Panc1 (cell line): ENCODE data around the gene LPP. TPM values are rescaled to one million over a fixed set of nuclear protein-coding genes. Genes with fewer than 3 reads are reported as not detected.

Source experiments
- ATAC-seq: fragments of 200-7000 bp; cut with Tn5 transposase; 2 replicates; pipeline ENCODE4 v1.9.1; 2020; ENCODE audit warnings: mild to moderate bottlenecking, moderate library complexity
- BruUV-seq: library from RNA; stranded (reverse); fragments of 400-500 nt; replicated peaks from 2 replicates; lab custom pipeline; 2021; lab: Mats Ljungman, UMichigan
- CTCF ChIA-PET: fragments of 300-600 bp; sonication (Branson Sonifier 250); formaldehyde crosslinking; loops from one replicate; lab custom pipeline; 2022; ENCODE audit warnings: antibody characterized with exemption; lab: Charles Lee
- POLR2A ChIA-PET: fragments of 300-600 bp; sonication (Branson Sonifier 250); formaldehyde crosslinking; loops from one replicate; lab custom pipeline; 2022; ENCODE audit warnings: antibody characterized with exemption; lab: Charles Lee
- DNase-seq: peaks from one replicate; pipeline ENCODE4 v3.0.0-alpha.2; 2010; ENCODE audit warnings: low read depth, low spot score
- H3K27ac ChIP-seq: 2 replicates; pipeline ENCODE4 v1.5.1; 2011; ENCODE audit warnings: mild to moderate bottlenecking, low read length, inconsistent platforms
- H3K27me3 ChIP-seq: fragments of 200-500 bp; sonication (Bioruptor generic); 2 replicates; pipeline ENCODE4 v1.6.0; 2014; ENCODE audit warnings: low read length, inconsistent platforms; ENCODE audit not compliant: control insufficient read depth, insufficient read depth
- H3K36me3 ChIP-seq: fragments of 200-500 bp; sonication (Bioruptor generic); 2 replicates; pipeline ENCODE4 v1.5.1; 2014; ENCODE audit warnings: inconsistent platforms, mild to moderate bottlenecking, low read length, moderate library complexity; ENCODE audit not compliant: control insufficient read depth, insufficient read depth
- H3K4me1 ChIP-seq: 2 replicates; pipeline ENCODE4 v1.5.1; 2011; ENCODE audit warnings: inconsistent platforms, mild to moderate bottlenecking, low read length, moderate library complexity; ENCODE audit not compliant: control insufficient read depth, insufficient read depth
- H3K4me3 ChIP-seq, 2 experiments: 2 replicates each; pipeline ENCODE4 v1.5.1; 2011 to 2012; ENCODE audit warnings: low read depth in 2 of 2, low read length in 2 of 2, mild to moderate bottlenecking in 2 of 2, inconsistent platforms in 1 of 2, moderate library complexity in 1 of 2
- H3K9me3 ChIP-seq: fragments of 200-500 bp; sonication (Bioruptor generic); 2 replicates; pipeline ENCODE4 v1.5.1; 2014; ENCODE audit warnings: low read depth, mild to moderate bottlenecking, inconsistent platforms, low read length, moderate library complexity; ENCODE audit not compliant: control insufficient read depth, insufficient read depth
- CTCF ChIP-seq: fragments of 450-650 bp; IDR thresholded peaks from 2 replicates; pipeline ENCODE4 v1.5.1; 2017; ENCODE audit warnings: mild to moderate bottlenecking
- POLR2AphosphoS5 ChIP-seq: IDR thresholded peaks from 2 replicates; pipeline ENCODE4 v1.6.1; 2012; ENCODE audit warnings: mild to moderate bottlenecking, low read depth, low read length, moderate library complexity
- REST ChIP-seq, 2 experiments: IDR thresholded peaks; 2 replicates each; pipeline ENCODE4 v1.6.1; 2011 to 2012; ENCODE audit warnings: low read depth in 2 of 2, control low read depth in 1 of 2, low read length in 1 of 2, mild to moderate bottlenecking in 1 of 2, moderate library complexity in 1 of 2; ENCODE audit not compliant: insufficient read depth in 1 of 2
- SIN3A ChIP-seq: IDR thresholded peaks from 2 replicates; pipeline ENCODE4 v1.6.1; 2012; ENCODE audit warnings: low read depth, mild to moderate bottlenecking, low read length, moderate library complexity, borderline replicate concordance; ENCODE audit not compliant: insufficient read depth
- TCF7L2 ChIP-seq: IDR thresholded peaks from 2 replicates; pipeline ENCODE4 v1.6.1; 2011; ENCODE audit warnings: mild to moderate bottlenecking, low read depth, low read length, inconsistent platforms
- in situ Hi-C: cut with HindIII; loops from 2 replicates; pipeline ENCODE4 v1.10.0; 2016; ENCODE audit warnings: low sequenced_read_pairs, low pct_unique_long_range_greater_than_20kb
- intact Hi-C: fragments of 100-400 bp; cut with micrococcal nuclease; formaldehyde crosslinking; loops from one replicate; pipeline ENCODE4 v1.10.0; 2022; ENCODE audit not compliant: unreplicated experiment
- total RNA-seq: library from RNA; stranded (reverse); gene quantifications from one replicate; pipeline ENCODE4 v1.2.1, GENCODE V29; 2021; ENCODE audit not compliant: unreplicated experiment

The LPP gene
- total RNA-seq, 1 experiment from 2014 or later = 90.0 TPM

GRCh38 chr3:188824566-188824965 is 670.6 kb downstream of the LPP start:
- ATAC-seq (no peak), DNase-seq (no peak)
- Histone ChIP-seq H3K36me3 (no peaks in the 10 kb centered on the region), H3K4me3 (no peak overlapping the region), H3K4me1 (no peaks in the 10 kb centered on the region), H3K27ac (no peak overlapping the region), H3K27me3 (no peaks in the 10 kb centered on the region), H3K9me3 (no peaks in the 10 kb centered on the region)
- in situ Hi-C loops = no loop called here
- no TSS peak for BruUV-seq
- ChIA-PET CTCF (no interaction called here), POLR2A (no interaction called here)
- no peak for TF ChIP-seq REST (IDR thresholded peaks at IDR 0.05; ENCODE audit: insufficient read depth in 1 of 2, low read depth in 2 of 2, low read length in 1 of 2)
- no peak for TF ChIP-seq POLR2AphosphoS5
- no peak for TF ChIP-seq TCF7L2
- no peak for TF ChIP-seq SIN3A
- TF ChIP-seq CTCF = no peak
- intact Hi-C loops = no loop called here

- in situ Hi-C loops = no loop called here
- Histone ChIP-seq H3K36me3 (no peaks in the 10 kb centered on the region), H3K4me3 (no peak overlapping the region), H3K27me3 (no peaks in the 10 kb centered on the region), H3K4me1 (no peaks in the 10 kb centered on the region), H3K9me3 (no peaks in the 10 kb centered on the region), H3K27ac (no peak overlapping the region)
- DNase-seq (no peak), ATAC-seq (no peak)
- CTCF ChIA-PET = no interaction called here
- intact Hi-C loops = no loop called here
- TF ChIP-seq CTCF = no peak
- TF ChIP-seq TCF7L2 = no peak
- no peak for TF ChIP-seq POLR2AphosphoS5
- no peak for TF ChIP-seq REST (IDR thresholded peaks at IDR 0.05; ENCODE audit: insufficient read depth in 1 of 2, low read depth in 2 of 2, low read length in 1 of 2)
- no peak for TF ChIP-seq SIN3A
- POLR2A ChIA-PET = no interaction called here
- no TSS peak for BruUV-seq
Measured at GRCh38 chr3:188825901-188826300, 671.9 kb downstream of the LPP start.
